ENCODE measurements around the gene C11orf16.

- TF ChIP-seq RAD21 (IDR thresholded peaks at IDR 0.05; ENCODE audit: low read depth) = no peak
- no peak for TF ChIP-seq POLR2A (IDR thresholded peaks at IDR 0.05; ENCODE audit: borderline replicate concordance, extremely low read depth, insufficient read depth, insufficient read length)
- TF ChIP-seq ZNF274 (IDR thresholded peaks at IDR 0.05; ENCODE audit: low read depth, low read length) = no peak
These were observed 46.4 kb downstream of the C11orf16 start for GRCh38 chr11:8886322-8886721.
